A673 (cell line): ENCODE results near the gene ELOVL3.

Source experiments
- EZH2 ChIP-seq: fragments of 200-600 bp; sonication (generic); IDR thresholded peaks from 2 replicates; pipeline ENCODE4 v1.6.1; 2017; ENCODE audit warnings: borderline replicate concordance, low read depth, mild to moderate bottlenecking, mixed read lengths, antibody characterized with exemption, low read length; ENCODE audit not compliant: poor library complexity, severe bottlenecking
- TF ChIP-seq, protein P1 (sequence below): fragments of 300-800, 200-600 bp; sonication (generic); conservative IDR thresholded peaks from 2 replicates; pipeline ENCODE4 v1.5.1; 2017; ENCODE audit warnings: low read depth, mild to moderate bottlenecking, antibody characterized with exemption, low read length, moderate library complexity, mixed read lengths

DNA sequence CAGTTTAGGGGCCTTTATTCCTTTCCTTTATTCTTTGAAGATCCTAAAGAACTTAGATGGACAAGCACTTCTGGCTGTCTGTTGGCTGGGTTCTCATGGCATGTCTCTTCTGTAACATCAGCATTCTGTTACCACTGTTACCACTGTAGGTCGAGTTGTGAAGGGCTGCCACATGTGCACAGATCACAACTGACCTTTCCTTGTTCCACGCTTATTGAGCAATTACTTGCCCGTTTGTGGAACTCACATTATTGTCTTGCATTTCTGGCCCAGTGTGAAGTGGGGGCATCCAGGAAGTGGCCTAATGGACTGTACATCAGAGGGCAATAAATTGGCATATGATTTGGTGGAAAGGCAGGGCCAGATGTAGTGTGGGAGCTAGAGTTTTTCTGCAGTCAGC is 42.9 kb downstream of the ELOVL3 start:
- TF ChIP-seq, protein P1, sequence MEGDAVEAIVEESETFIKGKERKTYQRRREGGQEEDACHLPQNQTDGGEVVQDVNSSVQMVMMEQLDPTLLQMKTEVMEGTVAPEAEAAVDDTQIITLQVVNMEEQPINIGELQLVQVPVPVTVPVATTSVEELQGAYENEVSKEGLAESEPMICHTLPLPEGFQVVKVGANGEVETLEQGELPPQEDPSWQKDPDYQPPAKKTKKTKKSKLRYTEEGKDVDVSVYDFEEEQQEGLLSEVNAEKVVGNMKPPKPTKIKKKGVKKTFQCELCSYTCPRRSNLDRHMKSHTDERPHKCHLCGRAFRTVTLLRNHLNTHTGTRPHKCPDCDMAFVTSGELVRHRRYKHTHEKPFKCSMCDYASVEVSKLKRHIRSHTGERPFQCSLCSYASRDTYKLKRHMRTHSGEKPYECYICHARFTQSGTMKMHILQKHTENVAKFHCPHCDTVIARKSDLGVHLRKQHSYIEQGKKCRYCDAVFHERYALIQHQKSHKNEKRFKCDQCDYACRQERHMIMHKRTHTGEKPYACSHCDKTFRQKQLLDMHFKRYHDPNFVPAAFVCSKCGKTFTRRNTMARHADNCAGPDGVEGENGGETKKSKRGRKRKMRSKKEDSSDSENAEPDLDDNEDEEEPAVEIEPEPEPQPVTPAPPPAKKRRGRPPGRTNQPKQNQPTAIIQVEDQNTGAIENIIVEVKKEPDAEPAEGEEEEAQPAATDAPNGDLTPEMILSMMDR = no peak
- TF ChIP-seq EZH2 = no peak
